HG02938 (cell line): ENCODE measurements around the gene OOSP3.

Experiments used
- ATAC-seq: cut with Tn5 transposase; IDR thresholded peaks from one replicate; pipeline ENCODE4 v1.9.1; 2021; ENCODE audit warnings: mild to moderate bottlenecking, moderate library complexity; ENCODE audit not compliant: unreplicated experiment

OOSP3 gene

DNA sequence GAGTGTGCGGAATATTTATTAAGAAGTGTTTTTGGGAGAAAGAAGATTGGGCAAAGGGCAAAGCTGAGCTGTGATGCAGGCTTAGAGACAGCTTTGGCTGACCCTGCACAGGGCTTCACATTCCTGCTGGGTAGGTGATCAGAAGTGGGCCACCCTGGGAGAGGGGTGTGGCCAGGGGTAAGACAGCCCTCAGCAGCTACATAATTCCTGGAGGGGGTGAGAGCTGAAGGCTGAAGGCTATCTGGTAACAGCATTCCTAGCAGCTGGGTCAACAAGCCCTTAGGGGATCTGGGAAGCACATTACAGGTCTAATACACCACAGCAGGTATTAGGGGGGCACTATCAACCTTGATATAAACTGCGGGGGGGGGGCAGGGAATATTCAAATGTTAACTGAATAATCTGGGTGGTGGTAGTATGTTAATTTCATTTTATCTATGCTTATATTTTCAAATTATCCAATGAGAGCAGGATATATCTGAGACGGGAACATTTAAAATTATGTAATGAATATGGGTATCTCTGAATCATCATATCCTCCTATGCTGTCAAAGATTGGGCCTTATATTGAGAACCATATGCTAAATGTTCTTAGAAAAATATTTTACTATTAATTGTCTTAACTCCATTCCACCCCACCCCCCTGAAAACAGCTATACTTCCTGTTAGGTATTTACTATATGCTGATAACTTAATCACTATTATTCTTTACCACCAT lies 65.6 kb downstream of the OOSP3 start:
- no peak for ATAC-seq

- ATAC-seq, result no peak
Measured at GRCh38 chr11:59944720-59945119, 66.1 kb downstream of the OOSP3 start.
